NT2/D1 (cell line): ENCODE results near the gene PRICKLE3.

Source experiments
- DNase-seq: peaks from one replicate; pipeline ENCODE4 v3.0.0-alpha.2; 2011; ENCODE audit warnings: low read depth, low spot score
- H3K27me3 ChIP-seq: 2 replicates; pipeline ENCODE4 v1.6.0; 2011; ENCODE audit warnings: mild to moderate bottlenecking; ENCODE audit not compliant: insufficient read length, insufficient read depth
- H3K36me3 ChIP-seq: 2 replicates; pipeline ENCODE4 v1.6.1; 2011; ENCODE audit warnings: mild to moderate bottlenecking, low read length, mixed read lengths; ENCODE audit not compliant: insufficient read depth, insufficient read length
- H3K4me1 ChIP-seq: 2 replicates; pipeline ENCODE4 v1.5.1; 2011; ENCODE audit not compliant: insufficient read depth, insufficient read length
- H3K4me3 ChIP-seq: 2 replicates; pipeline ENCODE4 v1.5.1; 2011; ENCODE audit warnings: low read depth; ENCODE audit not compliant: insufficient read length
- H3K9ac ChIP-seq: 2 replicates; pipeline ENCODE4 v1.6.0; 2011; ENCODE audit warnings: low read depth; ENCODE audit not compliant: insufficient read length
- H3K9me3 ChIP-seq: 2 replicates; pipeline ENCODE4 v1.5.1; 2011; ENCODE audit warnings: mild to moderate bottlenecking, low read length; ENCODE audit not compliant: insufficient read depth
- SUZ12 ChIP-seq: IDR thresholded peaks from 2 replicates; pipeline ENCODE4 v1.6.1; 2011; ENCODE audit not compliant: insufficient read length, insufficient read depth; ENCODE audit errors: extremely low read depth
- YY1 ChIP-seq: IDR thresholded peaks from 2 replicates; pipeline ENCODE4 v1.6.1; 2011; ENCODE audit not compliant: insufficient read length, insufficient read depth
- ZNF274 ChIP-seq: IDR thresholded peaks from 2 replicates; pipeline ENCODE4 v1.6.1; 2011; ENCODE audit warnings: mild to moderate bottlenecking, low read depth, low read length

Gene PRICKLE3

DNA sequence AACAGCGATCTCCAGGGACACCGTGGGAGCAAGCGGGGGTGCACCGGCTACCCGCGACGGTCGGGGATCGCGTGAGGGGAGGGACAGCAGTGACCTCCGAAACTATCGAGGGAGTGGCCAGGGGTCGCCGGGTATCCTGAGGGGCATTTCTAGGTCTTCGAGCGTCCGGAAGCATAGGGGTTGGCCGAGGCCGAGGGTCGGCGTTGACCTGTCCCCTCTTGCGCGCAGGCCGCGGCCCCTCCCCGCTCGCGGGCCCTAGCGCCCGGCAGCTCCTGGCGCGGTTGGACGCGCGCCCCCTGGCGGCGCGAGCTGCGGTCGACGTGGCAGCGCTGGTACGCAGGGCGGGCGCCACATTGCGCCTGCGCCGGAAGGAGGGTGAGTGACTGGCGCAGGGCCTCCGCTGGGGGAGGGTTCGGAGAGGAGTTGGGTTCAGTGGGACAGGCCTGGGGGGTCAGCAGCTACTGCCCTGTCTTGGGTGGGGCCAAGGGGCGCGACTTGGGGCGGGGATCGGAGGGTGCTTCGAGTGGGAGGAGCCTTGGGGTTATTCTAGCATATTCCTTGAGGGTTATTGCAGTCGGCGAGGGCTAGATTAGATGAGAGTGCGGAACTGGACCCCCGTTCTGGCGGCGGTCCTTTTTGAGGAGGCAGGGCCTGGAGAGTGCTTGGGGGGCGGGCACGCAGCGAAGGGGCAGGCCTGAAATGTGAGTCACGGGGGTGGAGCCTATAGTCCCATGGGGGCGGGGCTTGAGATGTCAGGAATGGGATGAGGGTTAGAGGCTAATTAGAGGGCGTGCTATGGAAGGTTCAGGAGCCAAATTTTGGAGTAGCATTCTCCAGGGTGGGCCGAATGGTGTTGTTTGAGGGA, 22.4 kb downstream of the PRICKLE3 start:
- peaks cover 15% of the 10 kb centered on the region for H3K27me3 ChIP-seq
- no peaks in the 10 kb centered on the region for H3K36me3 ChIP-seq
- TF ChIP-seq YY1: no peak
- TF ChIP-seq ZNF274: no peak
- TF ChIP-seq SUZ12: no peak
- no peaks in the 10 kb centered on the region for H3K9me3 ChIP-seq
- DNase-seq: peak; percentile 85
- H3K4me3 ChIP-seq: peak overlapping the region; percentile 46
- H3K4me1 ChIP-seq: peaks cover 8% of the 10 kb centered on the region
- H3K9ac ChIP-seq: peak overlapping the region; percentile 74

DNA sequence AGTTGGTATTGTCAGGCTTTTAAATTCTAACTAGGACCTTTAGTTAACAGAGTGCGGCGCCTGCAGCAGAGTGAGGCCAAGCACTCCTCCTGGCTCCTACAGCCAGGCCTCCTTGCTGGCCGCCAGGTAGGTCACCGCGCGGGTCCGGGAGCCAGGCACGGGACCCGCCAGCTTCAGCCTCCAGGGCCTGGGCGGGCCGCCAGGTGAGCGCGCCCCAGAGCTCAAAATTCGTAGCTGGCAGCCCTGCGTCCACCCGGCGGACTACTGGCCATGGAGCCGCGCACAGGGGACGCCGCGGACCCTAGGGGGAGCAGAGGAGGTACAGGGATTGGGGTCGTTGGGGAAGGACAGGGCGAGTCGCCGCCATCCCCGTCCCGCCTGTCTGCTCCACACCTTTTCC, 23.6 kb downstream of the PRICKLE3 start, which contains the start of gene MAGIX:
Gene MAGIX (plus strand): TSS at position 139 of the 400 bp plus-strand sequence. CDS start 132 bp downstream, at position 271.
- Histone ChIP-seq H3K4me3 (peak within 1 kb of the TSS; percentile 46), H3K27me3 (peaks cover 15% of the 10 kb centered on the region), H3K4me1 (peaks cover 8% of the 10 kb centered on the region), H3K36me3 (no peaks in the 10 kb centered on the region), H3K9ac (peak within 1 kb of the TSS; percentile 74), H3K9me3 (no peaks in the 10 kb centered on the region)
- no peak for DNase-seq
- TF ChIP-seq SUZ12 (no peak), YY1 (no peak), ZNF274 (no peak)

DNA sequence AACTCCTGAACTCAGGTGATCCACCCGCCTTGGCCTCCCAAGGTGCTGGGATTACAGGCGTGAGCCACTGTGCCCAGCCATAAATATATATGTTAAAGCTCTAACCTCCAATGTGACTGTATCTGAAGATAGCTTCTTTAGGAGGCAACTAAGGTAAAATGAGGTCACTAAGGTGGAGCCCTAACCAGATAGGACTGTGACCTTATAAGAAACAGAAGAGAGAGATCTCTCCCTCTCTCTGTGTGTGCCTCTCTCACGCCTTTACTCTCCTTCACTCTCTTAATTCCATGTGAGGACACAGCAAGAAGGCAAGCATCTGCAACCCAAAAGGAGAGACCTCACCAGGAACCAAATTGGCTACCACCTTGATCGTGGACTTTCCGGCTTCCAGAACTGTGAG, 24.5 kb downstream of the PRICKLE3 start:
- Histone ChIP-seq H3K9me3 (no peaks in the 10 kb centered on the region), H3K4me3 (no peak overlapping the region), H3K27me3 (peaks cover 15% of the 10 kb centered on the region), H3K9ac (no peak overlapping the region), H3K36me3 (no peaks in the 10 kb centered on the region), H3K4me1 (peaks cover 7% of the 10 kb centered on the region)
- no peak for DNase-seq
- no peak for TF ChIP-seq YY1
- TF ChIP-seq ZNF274: no peak
- no peak for TF ChIP-seq SUZ12

DNA sequence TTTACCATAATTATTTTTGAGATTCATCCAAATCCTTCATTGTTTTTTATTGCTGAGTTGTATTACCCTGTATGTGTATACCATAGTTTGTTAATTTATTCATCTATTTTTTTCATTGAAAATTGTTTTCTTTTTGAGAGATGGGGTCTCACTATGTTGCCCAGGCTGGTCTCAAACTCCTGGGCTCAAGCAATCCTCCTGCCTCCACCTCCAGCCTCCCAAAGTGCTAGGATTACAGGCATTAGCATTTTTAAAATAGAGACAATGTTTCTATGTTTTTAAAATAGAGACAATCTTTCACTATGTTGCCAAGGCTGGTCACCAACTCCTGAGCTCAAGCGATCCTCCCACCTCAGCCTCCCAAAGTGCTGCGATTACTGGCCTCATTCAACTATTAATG, 25.3 kb downstream of the PRICKLE3 start:
- Histone ChIP-seq H3K4me1 (peaks cover 5% of the 10 kb centered on the region), H3K9me3 (no peaks in the 10 kb centered on the region), H3K27me3 (peaks cover 15% of the 10 kb centered on the region), H3K4me3 (no peak overlapping the region), H3K36me3 (no peaks in the 10 kb centered on the region), H3K9ac (no peak overlapping the region)
- no peak for DNase-seq
- TF ChIP-seq YY1: no peak

DNA sequence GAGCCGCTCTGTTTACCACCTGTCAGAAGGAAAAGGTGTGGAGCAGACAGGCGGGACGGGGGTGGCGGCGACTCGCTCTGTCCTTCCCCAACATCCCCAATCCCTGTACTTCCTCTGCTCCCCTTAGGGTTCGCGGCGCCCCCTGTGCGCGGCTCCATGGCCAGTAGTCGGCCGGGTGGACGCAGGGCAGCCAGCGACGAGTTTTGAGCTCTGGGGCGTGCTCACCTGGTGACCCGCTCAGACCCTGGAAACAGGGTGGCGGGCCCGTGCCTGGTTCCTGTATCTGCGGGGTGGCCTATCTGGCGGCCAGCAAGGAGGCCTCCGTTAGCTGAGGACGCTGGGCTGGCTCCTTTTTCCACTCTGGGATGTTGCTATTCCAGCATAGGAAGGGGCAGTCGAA, 29.0 kb downstream of the PRICKLE3 start:
- DNase-seq: no peak
- TF ChIP-seq YY1: no peak
- TF ChIP-seq SUZ12: no peak
- no peak for TF ChIP-seq ZNF274
- H3K4me1 ChIP-seq: no peaks in the 10 kb centered on the region
- no peaks in the 10 kb centered on the region for H3K9me3 ChIP-seq
- H3K36me3 ChIP-seq: no peaks in the 10 kb centered on the region
- no peak overlapping the region for H3K4me3 ChIP-seq
- H3K27me3 ChIP-seq: peaks cover 4% of the 10 kb centered on the region
- H3K9ac ChIP-seq: no peak overlapping the region

DNA sequence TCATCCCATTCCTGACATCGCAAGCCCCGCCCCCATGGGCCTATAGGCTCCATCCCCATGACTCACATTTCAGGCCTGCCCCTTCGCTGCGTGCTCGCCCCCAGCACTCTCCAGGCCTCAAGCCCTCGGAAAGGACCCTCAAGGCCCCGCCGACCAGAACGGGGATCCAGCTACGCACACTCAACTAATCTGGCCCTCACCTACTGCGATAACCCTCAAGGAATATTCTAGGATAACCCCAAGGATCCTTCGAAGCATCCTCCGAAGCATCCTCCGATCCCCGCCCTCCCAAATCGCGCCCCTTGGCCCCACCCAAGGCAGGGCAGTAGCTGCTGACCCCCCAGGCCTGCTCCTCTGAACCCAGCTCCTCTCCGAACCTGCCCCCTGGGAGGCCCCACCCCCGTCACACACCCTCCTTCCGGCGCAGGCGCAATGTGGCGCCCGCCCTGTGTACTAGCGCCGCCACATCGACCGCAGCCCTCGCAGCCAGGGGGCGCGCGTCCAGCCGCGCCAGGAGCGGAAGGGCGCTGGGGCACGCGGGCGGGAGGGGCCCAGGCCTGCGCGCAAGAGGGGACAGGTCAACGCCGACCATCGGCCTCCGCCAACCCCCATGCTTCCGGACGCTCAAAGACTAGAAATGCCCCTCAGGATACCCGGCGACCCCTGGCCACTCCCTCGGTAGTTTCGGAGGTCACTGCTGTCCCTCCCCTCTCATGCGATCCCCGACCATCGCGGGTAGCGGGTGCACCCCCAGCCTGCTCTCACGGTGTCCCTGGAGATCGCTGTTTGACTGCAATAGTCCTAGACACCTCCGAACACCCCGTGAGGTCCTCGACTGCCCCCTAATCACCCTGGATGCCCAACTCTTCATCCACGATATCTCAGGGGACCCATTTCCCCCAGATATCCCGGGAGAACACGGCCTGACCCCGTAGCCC, 30.0 kb downstream of the PRICKLE3 start:
- DNase-seq: peak; percentile 86
- Histone ChIP-seq H3K4me1 (no peaks in the 10 kb centered on the region), H3K36me3 (no peaks in the 10 kb centered on the region), H3K9me3 (no peaks in the 10 kb centered on the region), H3K4me3 (peak overlapping the region; percentile 51), H3K27me3 (no peaks in the 10 kb centered on the region), H3K9ac (peak overlapping the region; percentile 89)
- no peak for TF ChIP-seq ZNF274
- TF ChIP-seq SUZ12: no peak
- TF ChIP-seq YY1: no peak

DNA sequence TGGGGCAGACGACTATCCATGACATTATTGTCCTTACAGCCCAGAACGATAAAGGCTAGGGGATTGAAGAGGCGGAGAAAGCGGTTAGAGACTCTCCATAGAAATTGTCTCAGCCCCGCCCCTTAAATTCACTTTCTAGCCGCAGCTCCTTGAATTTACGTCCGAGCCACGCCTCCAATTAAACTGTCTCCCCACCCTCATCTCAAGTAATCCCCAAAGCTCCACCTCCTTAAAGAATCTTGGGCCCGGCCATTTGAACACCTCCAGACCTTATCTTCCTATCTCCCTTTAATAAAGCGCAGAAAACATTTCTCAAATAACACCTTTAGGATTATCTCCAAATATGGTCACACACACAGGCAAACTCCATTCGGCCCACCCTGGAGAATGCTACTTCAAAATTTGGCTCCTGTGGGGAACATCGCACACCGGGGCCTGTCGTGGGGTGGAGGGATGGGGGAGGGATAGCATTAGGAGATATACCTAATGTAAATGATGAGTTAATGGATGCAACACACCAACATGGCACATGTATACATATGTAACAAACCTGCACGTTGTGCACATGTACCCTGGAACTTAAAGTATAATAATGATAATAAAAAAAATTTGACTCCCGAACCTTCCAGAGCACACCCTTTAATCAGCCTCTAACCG, 30.8 kb downstream of the PRICKLE3 start:
- Histone ChIP-seq H3K36me3 (no peaks in the 10 kb centered on the region), H3K27me3 (no peaks in the 10 kb centered on the region), H3K9me3 (no peaks in the 10 kb centered on the region), H3K9ac (peak overlapping the region; percentile 70), H3K4me3 (peak overlapping the region; percentile 51), H3K4me1 (no peaks in the 10 kb centered on the region)
- TF ChIP-seq SUZ12 (no peak), ZNF274 (no peak)
- peak; percentile 67 for DNase-seq
